K562 (cell line): ENCODE data around the gene SH2D3A. TPM values are rescaled to one million over a fixed set of nuclear protein-coding genes. Genes with fewer than 3 reads are reported as not detected.

Experiments used
- ATF3 ChIP-seq, 2 experiments: fragments of 450-650 bp in 1 of 2; sonication (generic) in 1 of 2; formaldehyde crosslinking in 1 of 2; IDR thresholded peaks in 1 of 2; conservative IDR thresholded peaks in 1 of 2; 2 replicates each; pipeline versions ENCODE4 v1.6.1 to v1.8.1; 2016 to 2023; ENCODE audit warnings: mild to moderate bottlenecking in 2 of 2, moderate library complexity in 2 of 2, inconsistent platforms in 1 of 2, missing genetic modification reagents in 1 of 2
- BHLHE40 ChIP-seq: IDR thresholded peaks from 2 replicates; pipeline ENCODE4 v1.6.1; 2011; ENCODE audit warnings: low read length, improper control_type of control experiment
- CREM ChIP-seq: IDR thresholded peaks from 2 replicates; pipeline ENCODE4 v1.6.1; 2014; ENCODE audit warnings: antibody characterized with exemption, low read depth
- CTBP1 ChIP-seq: fragments of 450-650 bp; IDR thresholded peaks from 2 replicates; pipeline ENCODE4 v1.6.1; 2016; ENCODE audit warnings: borderline replicate concordance
- DACH1 ChIP-seq: fragments of 450-650 bp; IDR thresholded peaks from 2 replicates; pipeline ENCODE4 v1.6.1; 2018; ENCODE audit not compliant: partially characterized antibody
- MTA1 ChIP-seq: fragments of 450-650 bp; IDR thresholded peaks from 2 replicates; pipeline ENCODE4 v1.6.1; 2017; ENCODE audit warnings: borderline replicate concordance
- TRIM28 ChIP-seq: fragments of 450-650 bp; IDR thresholded peaks from 2 replicates; pipeline ENCODE4 v1.6.1; 2017
- ZBTB40 ChIP-seq, 2 experiments: fragments of 450-650 bp in 1 of 2; sonication (generic) in 1 of 2; formaldehyde crosslinking in 1 of 2; IDR thresholded peaks; 2 replicates each; pipeline versions ENCODE4 v1.7.1 to v1.9.0; 2016 to 2022; ENCODE audit warnings: inconsistent platforms in 1 of 2, mild to moderate bottlenecking in 1 of 2, missing genetic modification reagents in 1 of 2
- ZNF134 ChIP-seq: fragments of 250-450 bp; sonication (Bioruptor Pico); conservative IDR thresholded peaks from 2 replicates; pipeline ENCODE4 v1.4.0; 2020
- polyA plus RNA-seq, 8 experiments: library from polyadenylated mRNA; depleted of rRNA in 4 of 8; stranded (reverse) in 5 of 8; unstranded in 3 of 8; fragments of >200 nt; fragmentation: Nextera tagmentation in 2 of 8; fragmentation: Illumina TruSeq in 1 of 8; extraction: Ambion mirVana in 2 of 8; extraction: Trizol in 1 of 8; gene quantifications; 2 replicates each; pipeline versions ENCODE4 v1.2.1 to v1.2.3, GENCODE V29; 2011 to 2014; ENCODE audit warnings: inconsistent platforms in 1 of 8, missing spikeins in 1 of 8
- total RNA-seq, 7 experiments: library from RNA; depleted of rRNA in 6 of 7; stranded (reverse); fragments of >200 nt in 6 of 7; fragmentation: Illumina TruSeq in 2 of 7; extraction: Trizol in 2 of 7; gene quantifications; 2 replicates each; pipeline versions ENCODE4 v1.2.1 to v1.2.3, GENCODE V29; 2011 to 2021; ENCODE audit warnings: low replicate concordance in 1 of 7
- TF ChIP-seq, protein P1 (sequence below): sonication (generic); formaldehyde crosslinking; IDR thresholded peaks from 2 replicates; pipeline ENCODE4 v1.8.0; 2022; ENCODE audit warnings: mild to moderate bottlenecking, missing genetic modification reagents
- TF ChIP-seq, protein P2 (sequence below): fragments of 450-650 bp; IDR thresholded peaks from 2 replicates; pipeline ENCODE4 v1.6.1; 2018; ENCODE audit not compliant: partially characterized antibody

Gene SH2D3A
- total and polyA plus RNA-seq, 9 of the 15 experiments (the other 6 are each of a cell fraction or from before 2014, with no cell fraction given): 0.75 to 26.3 (median 8.9) TPM

DNA sequence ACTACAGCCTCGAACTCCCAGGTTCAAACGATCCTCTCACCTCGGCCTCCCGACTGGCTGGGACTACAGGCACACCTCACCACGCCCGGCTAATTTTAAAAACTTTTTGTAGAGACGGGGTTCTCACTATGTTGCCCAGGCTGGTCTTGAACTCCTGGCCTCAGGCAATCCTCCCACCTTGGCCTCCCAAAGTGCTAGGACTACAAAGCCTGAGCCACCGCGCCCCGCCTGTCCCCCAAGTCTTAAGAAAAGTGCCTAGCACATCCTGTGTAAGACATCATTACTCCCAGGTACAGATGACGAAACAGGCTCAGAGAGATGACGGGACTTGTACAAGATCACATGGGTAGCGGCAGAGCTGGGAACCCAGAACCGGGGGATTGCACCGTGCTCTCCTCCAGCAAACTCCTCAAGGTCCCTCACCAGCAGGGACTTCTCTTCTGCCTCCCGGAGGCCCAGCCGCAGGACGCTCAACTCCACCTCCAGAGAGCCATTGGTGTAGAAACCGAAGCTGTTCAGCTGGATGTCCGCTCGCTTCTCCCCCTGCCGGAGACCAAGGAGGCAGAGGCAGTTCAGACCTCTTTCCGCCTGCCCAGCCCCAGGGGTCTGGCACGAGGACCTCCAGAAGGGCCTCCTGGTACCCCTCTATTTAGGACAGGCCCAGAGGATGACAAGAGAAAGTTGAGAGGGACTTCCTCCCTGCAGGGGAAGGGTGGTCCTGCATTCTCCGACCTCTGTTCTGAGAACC, 30.9 kb downstream of the SH2D3A start (continued):
- TF ChIP-seq, protein P1, sequence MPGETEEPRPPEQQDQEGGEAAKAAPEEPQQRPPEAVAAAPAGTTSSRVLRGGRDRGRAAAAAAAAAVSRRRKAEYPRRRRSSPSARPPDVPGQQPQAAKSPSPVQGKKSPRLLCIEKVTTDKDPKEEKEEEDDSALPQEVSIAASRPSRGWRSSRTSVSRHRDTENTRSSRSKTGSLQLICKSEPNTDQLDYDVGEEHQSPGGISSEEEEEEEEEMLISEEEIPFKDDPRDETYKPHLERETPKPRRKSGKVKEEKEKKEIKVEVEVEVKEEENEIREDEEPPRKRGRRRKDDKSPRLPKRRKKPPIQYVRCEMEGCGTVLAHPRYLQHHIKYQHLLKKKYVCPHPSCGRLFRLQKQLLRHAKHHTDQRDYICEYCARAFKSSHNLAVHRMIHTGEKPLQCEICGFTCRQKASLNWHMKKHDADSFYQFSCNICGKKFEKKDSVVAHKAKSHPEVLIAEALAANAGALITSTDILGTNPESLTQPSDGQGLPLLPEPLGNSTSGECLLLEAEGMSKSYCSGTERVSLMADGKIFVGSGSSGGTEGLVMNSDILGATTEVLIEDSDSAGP (CRISPR knock-in tag): no peak
- TF ChIP-seq CREM: peak; percentile 94
- TF ChIP-seq ZBTB40 (IDR thresholded peaks at IDR 0.05): 0 out of 2 replicates have a peak, but pooled peaks have one; percentile 28
- no peak for TF ChIP-seq ZBTB40 (CRISPR knock-in tag; IDR thresholded peaks at IDR 0.05)
- TF ChIP-seq CTBP1: peak; percentile 86
- TF ChIP-seq ZNF134 (CRISPR knock-in tag): no peak
- TF ChIP-seq TRIM28: peak; percentile 20; the same call in 1 of the 2 replicates
- TF ChIP-seq DACH1: peak; percentile 8
- TF ChIP-seq MTA1: peak; percentile 85; the same call in 1 of the 2 replicates
- TF ChIP-seq, protein P2, sequence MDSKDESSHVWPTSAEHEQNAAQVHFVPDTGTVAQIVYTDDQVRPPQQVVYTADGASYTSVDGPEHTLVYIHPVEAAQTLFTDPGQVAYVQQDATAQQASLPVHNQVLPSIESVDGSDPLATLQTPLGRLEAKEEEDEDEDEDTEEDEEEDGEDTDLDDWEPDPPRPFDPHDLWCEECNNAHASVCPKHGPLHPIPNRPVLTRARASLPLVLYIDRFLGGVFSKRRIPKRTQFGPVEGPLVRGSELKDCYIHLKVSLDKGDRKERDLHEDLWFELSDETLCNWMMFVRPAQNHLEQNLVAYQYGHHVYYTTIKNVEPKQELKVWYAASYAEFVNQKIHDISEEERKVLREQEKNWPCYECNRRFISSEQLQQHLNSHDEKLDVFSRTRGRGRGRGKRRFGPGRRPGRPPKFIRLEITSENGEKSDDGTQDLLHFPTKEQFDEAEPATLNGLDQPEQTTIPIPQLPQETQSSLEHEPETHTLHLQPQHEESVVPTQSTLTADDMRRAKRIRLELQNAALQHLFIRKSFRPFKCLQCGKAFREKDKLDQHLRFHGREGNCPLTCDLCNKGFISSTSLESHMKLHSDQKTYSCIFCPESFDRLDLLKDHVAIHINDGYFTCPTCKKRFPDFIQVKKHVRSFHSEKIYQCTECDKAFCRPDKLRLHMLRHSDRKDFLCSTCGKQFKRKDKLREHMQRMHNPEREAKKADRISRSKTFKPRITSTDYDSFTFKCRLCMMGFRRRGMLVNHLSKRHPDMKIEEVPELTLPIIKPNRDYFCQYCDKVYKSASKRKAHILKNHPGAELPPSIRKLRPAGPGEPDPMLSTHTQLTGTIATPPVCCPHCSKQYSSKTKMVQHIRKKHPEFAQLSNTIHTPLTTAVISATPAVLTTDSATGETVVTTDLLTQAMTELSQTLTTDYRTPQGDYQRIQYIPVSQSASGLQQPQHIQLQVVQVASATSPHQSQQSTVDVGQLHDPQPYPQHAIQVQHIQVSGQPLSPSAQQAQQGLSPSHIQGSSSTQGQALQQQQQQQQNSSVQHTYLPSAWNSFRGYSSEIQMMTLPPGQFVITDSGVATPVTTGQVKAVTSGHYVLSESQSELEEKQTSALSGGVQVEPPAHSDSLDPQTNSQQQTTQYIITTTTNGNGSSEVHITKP: peak; percentile 85
- TF ChIP-seq ATF3 (IDR thresholded peaks at IDR 0.05): peak; percentile 91
- TF ChIP-seq ATF3 (CRISPR knock-in tag; conservative IDR thresholded peaks at IDR 0.05): no peak
- peak; percentile 33; the same call in 1 of the 2 replicates for TF ChIP-seq BHLHE40
